Fibroblast of mammary gland (primary cell): ENCODE results near the gene TSKU.

ENCODE experiments used
- DNase-seq: peaks from one replicate; pipeline ENCODE4 v3.0.0-alpha.2; 2010; ENCODE audit warnings: low read depth
- H3K4me3 ChIP-seq: 2 replicates; pipeline ENCODE4 v1.5.1; 2011; ENCODE audit warnings: low read depth, mild to moderate bottlenecking, low read length, moderate library complexity; ENCODE audit not compliant: control insufficient read depth
- TF ChIP-seq, protein P1 (sequence below): conservative IDR thresholded peaks from 2 replicates; pipeline ENCODE4 v1.5.1; 2011; ENCODE audit warnings: low read depth, low read length, inconsistent platforms; ENCODE audit not compliant: control insufficient read depth, insufficient read depth

Gene TSKU

DNA sequence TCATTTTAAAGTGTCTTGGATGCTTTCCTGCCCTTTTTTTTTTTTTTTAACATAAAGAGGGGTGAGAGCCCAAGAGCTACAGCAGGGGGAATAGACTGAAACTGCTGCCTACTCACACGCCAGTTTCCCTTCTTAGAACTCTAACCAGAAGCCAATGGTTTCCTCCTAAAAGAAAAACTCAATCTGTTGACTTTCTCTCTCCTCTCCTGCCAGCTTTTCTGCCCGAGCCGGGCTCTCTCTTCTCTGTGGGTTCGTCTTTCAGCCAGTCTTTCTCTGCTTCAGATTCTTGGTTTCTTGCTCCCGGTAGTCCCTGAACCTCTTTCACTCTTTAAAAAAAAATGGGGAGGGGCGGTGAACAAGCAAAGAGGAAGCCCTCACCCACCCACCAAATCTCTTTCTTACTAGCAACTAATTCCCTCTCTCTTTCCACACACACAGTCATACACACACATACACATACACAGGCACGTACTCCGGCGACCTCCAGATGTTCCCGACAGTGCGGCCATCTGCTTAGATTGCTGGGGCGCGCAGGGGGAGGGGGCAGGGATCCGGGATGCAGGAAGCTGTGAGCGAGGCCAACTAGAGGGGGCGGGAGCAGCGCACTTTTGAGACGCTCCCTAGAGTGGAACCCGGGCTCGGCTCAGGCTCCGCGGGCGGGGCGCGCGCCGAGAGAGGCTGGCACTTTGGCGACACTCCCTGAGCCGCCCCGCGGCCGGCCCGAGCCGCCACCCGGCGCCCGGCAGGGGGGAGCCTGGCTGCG lies 444 bp upstream of the TSKU start:
- TF ChIP-seq, protein P1, sequence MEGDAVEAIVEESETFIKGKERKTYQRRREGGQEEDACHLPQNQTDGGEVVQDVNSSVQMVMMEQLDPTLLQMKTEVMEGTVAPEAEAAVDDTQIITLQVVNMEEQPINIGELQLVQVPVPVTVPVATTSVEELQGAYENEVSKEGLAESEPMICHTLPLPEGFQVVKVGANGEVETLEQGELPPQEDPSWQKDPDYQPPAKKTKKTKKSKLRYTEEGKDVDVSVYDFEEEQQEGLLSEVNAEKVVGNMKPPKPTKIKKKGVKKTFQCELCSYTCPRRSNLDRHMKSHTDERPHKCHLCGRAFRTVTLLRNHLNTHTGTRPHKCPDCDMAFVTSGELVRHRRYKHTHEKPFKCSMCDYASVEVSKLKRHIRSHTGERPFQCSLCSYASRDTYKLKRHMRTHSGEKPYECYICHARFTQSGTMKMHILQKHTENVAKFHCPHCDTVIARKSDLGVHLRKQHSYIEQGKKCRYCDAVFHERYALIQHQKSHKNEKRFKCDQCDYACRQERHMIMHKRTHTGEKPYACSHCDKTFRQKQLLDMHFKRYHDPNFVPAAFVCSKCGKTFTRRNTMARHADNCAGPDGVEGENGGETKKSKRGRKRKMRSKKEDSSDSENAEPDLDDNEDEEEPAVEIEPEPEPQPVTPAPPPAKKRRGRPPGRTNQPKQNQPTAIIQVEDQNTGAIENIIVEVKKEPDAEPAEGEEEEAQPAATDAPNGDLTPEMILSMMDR = no peak
- H3K4me3 ChIP-seq = peak overlapping the region; percentile 56
- DNase-seq = peak; percentile 95

DNA sequence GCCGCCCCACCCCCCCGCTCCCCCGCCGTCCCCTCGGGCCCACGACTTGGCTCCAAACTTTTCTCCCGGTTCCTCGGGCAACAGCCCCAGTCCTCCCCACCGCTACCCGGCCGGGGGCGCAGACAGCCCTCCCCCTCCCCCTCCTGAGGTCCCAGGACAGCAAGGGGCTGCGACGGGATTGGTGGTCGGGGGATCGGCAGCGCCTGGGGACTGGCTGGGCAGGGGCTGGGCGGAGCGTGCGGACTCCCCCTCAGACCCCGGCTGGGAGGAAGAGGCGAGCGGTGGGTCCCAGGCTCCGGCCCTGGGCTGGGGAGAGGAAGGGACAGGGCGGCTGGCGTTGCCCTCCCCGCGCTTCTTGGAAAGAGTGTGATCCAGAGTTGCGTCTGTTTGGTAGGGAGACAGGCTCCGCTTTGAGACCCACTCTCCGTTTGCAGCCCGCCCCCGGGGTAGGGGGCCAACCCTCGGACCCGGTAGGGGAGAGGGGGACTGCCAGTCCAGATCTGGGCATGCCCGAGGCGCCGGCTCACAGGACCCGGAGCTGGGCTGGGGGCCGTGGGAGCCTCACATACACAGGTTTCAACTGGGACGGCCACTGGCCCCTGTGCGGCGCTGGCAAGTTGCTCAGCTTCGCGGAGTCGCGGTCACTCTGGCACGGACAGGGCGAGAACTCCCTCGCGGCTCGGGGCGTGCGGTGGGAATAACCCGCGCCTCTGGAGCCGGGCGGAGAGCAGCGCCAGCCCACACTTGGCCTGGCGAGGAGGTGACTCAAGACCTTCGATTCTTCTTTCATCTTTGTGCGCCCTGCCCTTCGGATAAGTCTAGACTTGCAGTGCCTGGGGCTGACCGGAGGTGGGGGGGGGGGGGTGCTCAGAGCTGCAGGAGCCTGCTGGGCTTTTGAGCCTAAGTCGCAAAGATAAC lies 999 bp downstream of the TSKU start:
- TF ChIP-seq, protein P1 = no peak
- H3K4me3 ChIP-seq = peak overlapping the region; percentile 82
- peak; percentile 74 for DNase-seq

DNA sequence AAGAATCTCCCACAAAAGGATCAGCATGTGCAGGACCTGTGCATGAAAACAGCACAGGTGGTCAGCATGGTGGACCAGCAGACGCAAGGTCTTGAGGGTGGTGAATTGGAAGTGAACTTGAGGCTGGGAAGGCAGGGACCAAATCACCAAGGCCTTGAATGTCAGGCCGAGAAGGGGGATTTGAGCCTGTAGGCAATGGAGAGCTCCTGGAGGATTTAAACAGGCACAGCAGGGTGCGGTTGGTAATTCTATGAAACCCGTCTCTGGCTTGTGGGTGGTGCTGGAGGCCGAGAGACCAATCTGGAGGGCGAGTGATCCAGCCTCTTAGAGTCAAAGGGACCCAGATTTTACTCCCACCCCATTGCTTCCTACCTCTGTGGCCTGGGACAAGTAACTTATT lies 2.4 kb downstream of the TSKU start:
- TF ChIP-seq, protein P1 = no peak
- DNase-seq = no peak
- no peak overlapping the region for H3K4me3 ChIP-seq

DNA sequence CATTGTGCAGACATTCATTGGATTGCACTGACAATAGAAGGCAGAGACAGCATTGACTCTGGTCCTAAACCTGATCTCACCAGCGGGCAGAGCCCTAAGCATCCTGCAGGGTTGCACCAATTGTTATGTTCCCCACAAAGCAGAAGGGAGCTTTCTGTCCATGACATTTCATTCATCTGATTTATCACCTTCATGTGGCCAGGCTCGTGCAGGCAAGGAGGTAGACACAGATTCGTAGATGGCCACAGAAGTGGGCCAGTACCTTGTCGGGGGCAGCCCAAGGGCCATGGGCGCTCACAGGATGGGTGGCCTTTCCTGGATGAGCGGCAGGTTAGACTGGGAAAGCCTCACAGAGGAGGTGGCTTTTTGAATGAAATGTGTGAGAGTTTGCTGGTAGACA lies 2.9 kb downstream of the TSKU start:
- no peak overlapping the region for H3K4me3 ChIP-seq
- DNase-seq = no peak
- TF ChIP-seq, protein P1 = no peak

DNA sequence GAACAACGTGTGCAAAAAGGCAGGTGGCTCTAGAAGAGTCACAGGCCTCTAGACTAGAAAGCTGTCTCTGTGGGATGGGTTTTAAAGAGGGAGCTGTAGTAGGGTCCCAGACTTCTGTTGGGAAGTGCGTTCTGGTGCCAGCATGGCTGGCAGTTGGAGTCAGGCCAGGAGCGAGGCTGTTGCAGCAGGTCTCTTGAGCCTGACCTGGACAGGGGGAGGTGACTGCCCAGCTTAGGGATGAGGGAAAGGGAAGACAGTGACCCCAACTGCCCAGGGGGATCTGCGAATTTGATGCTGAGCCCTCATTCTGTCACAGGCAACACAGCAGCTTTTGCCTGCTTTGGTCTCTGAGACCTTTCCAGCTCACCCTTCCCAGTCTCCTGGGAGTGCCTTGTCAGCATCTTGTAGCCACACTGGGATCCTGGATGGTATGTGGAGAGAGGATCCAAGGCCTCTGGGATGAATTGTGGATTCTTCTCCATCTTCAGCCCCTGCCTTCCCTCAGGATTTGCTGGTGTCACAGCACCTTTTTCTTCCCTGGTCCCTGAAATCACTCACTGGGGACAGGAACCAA lies 3.4 kb downstream of the TSKU start:
- DNase-seq = no peak
- TF ChIP-seq, protein P1 = no peak
- H3K4me3 ChIP-seq = no peak overlapping the region

DNA sequence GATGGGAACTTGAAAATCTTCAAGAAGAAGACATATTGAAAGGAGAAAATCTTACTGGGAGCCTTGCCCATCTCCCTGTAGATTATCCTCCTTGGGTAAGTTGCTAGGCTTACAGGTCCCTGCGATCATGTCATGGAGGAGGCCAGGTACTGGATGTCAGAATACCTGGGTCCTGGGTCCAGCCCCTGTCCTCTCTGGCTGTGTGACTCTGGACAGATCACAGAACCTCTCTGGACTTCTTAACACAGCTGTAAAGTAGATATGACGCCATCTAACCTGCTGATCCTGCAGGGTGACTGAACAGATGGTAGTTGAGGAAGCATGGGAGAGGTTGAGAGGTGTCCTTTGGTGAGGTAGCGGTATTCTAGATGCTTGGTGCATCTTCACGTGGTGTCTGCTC lies 4.1 kb downstream of the TSKU start:
- H3K4me3 ChIP-seq = no peak overlapping the region
- no peak for DNase-seq
- TF ChIP-seq, protein P1 = no peak
